ENCODE measurements around the gene NLRP5. TPM values are rescaled to one million over a fixed set of nuclear protein-coding genes. Genes with fewer than 3 reads are reported as not detected.

Gene NLRP5
- total and polyA plus RNA-seq, 9 donors = 0.17 to 2.7 (median 0.52) TPM; not detected in 6

- Histone ChIP-seq H3K9me3 (no peaks in the 10 kb centered on the region), H3K36me3 (no peaks in the 10 kb centered on the region), H3K4me3 (no peak overlapping the region), H3K27ac (no peak overlapping the region), H3K27me3 (no peaks in the 10 kb centered on the region), H3K4me1 (ENCODE audit: insufficient read depth) (peaks cover 3% of the 10 kb centered on the region)
- intact Hi-C loops (cut with DNase I) = loop anchor here (5.0 to 10.0 kb wide), 6 partner anchors 93 to 275 kb away; partner anchors contain the start of gene GALP (in 2 of the 4)
- 52 to 57% (median 54%) methylated on average over 7 of the region's 7 CpGs for WGBS, 3 donors
- TF ChIP-seq CTCF (IDR thresholded peaks at IDR 0.05) = no peak
- TF ChIP-seq EP300 (IDR thresholded peaks at IDR 0.05) = no peak
- no peak for TF ChIP-seq POLR2A (IDR thresholded peaks at IDR 0.05)
- DNase-seq = no peak
Measured at GRCh38 chr19:56079609-56080008, 93.0 kb downstream of the NLRP5 start.

- no peaks in the 10 kb centered on the region for H3K36me3 ChIP-seq
- no peak overlapping the region for H3K4me3 ChIP-seq
- no peaks in the 10 kb centered on the region for H3K9me3 ChIP-seq
- H3K27me3 ChIP-seq = no peaks in the 10 kb centered on the region
- H3K27ac ChIP-seq = no peak overlapping the region
- intact Hi-C loops (cut with DNase I) = loop anchor here in 2 of 4 donors (10.0 kb wide), 1 partner anchor 264 kb away; no protein-coding TSS in a partner anchor
- WGBS, 3 donors = 3 to 5% (median 3%) methylated on average over 34 to 36 of the region's 36 CpGs
- TF ChIP-seq POLR2A (IDR thresholded peaks at IDR 0.05) (no peak), CTCF (IDR thresholded peaks at IDR 0.05) (no peak), EP300 (IDR thresholded peaks at IDR 0.05) (no peak)
- DNase-seq = peak; percentile 43 to 71 (median 66)
- H3K4me1 ChIP-seq (ENCODE audit: insufficient read depth) = peaks cover 3% of the 10 kb centered on the region
Measured at GRCh38 chr19:56080669-56081401, 94.3 kb downstream of the NLRP5 start.

- no peaks in the 10 kb centered on the region for H3K9me3 ChIP-seq
- H3K36me3 ChIP-seq = no peaks in the 10 kb centered on the region
- no peak overlapping the region for H3K27ac ChIP-seq
- no peak for DNase-seq
- TF ChIP-seq POLR2A (IDR thresholded peaks at IDR 0.05) = no peak
- TF ChIP-seq CTCF (IDR thresholded peaks at IDR 0.05) = no peak
- no peak for TF ChIP-seq EP300 (IDR thresholded peaks at IDR 0.05)
- 53 to 63% (median 59%) methylated on average over 9 of the region's 9 CpGs for WGBS, 3 donors
- no peak overlapping the region for H3K4me3 ChIP-seq
- intact Hi-C loops (cut with DNase I) = loop anchor here in 2 of 4 donors (10.0 kb wide), 1 partner anchor 261 kb away; no protein-coding TSS in a partner anchor
- H3K4me1 ChIP-seq (ENCODE audit: insufficient read depth) = peaks cover 3% of the 10 kb centered on the region
- no peaks in the 10 kb centered on the region for H3K27me3 ChIP-seq
Measured at GRCh38 chr19:56083668-56084067, 97.1 kb downstream of the NLRP5 start.

GRCh38 chr19:56084835-56085536 is 98.4 kb downstream of the NLRP5 start:
- Histone ChIP-seq H3K27me3 (no peaks in the 10 kb centered on the region), H3K9me3 (no peaks in the 10 kb centered on the region), H3K36me3 (no peaks in the 10 kb centered on the region), H3K27ac (no peak overlapping the region), H3K4me1 (ENCODE audit: insufficient read depth) (peaks cover 3% of the 10 kb centered on the region), H3K4me3 (no peak overlapping the region)
- no peak for DNase-seq
- intact Hi-C loops (cut with DNase I) = loop anchor here in 2 of 4 donors (10.0 kb wide), 1 partner anchor 260 kb away; no protein-coding TSS in a partner anchor
- 70 to 77% (median 73%) methylated on average over 18 of the region's 18 CpGs for WGBS, 3 donors
- TF ChIP-seq POLR2A (IDR thresholded peaks at IDR 0.05) = no peak
- no peak for TF ChIP-seq EP300 (IDR thresholded peaks at IDR 0.05)
- TF ChIP-seq CTCF (IDR thresholded peaks at IDR 0.05) = no peak
